Mucosa of rectum (tissue), 2 donors: ENCODE results near the gene CCDC15.
"Not testable (repeated sequence)": the region's sequence is repeated elsewhere in the genome, so short reads cannot be mapped to it uniquely, and the experiment has no call there.

Experiments
- H3K27ac ChIP-seq, 2 donors: one replicate each; pipeline ENCODE4 v1.7.0; 2013; ENCODE audit warnings: inconsistent platforms in 2 of 2, low read depth in 2 of 2, low read length in 2 of 2
- H3K27me3 ChIP-seq, 2 donors: one replicate each; pipeline ENCODE4 v1.7.0; 2013; ENCODE audit warnings: low read length in 2 of 2; ENCODE audit not compliant: control insufficient read depth in 2 of 2, insufficient read depth in 2 of 2
- H3K36me3 ChIP-seq, 2 donors: one replicate each; pipeline ENCODE4 v1.7.0; 2013; ENCODE audit warnings: low read length in 2 of 2; ENCODE audit not compliant: control insufficient read depth in 2 of 2, insufficient read depth in 2 of 2
- H3K4me1 ChIP-seq, 2 donors: one replicate each; pipeline ENCODE4 v1.7.0; 2013; ENCODE audit warnings: low read length in 2 of 2, mild to moderate bottlenecking in 1 of 2; ENCODE audit not compliant: control insufficient read depth in 2 of 2, insufficient read depth in 2 of 2
- H3K4me3 ChIP-seq, 2 donors: one replicate each; pipeline ENCODE4 v1.7.0; 2013; ENCODE audit warnings: low read length in 2 of 2
- H3K9ac ChIP-seq, 2 donors: one replicate each; pipeline ENCODE4 v1.7.0; 2013; ENCODE audit warnings: low read length in 2 of 2, low read depth in 1 of 2, mild to moderate bottlenecking in 1 of 2
- H3K9me3 ChIP-seq, 2 donors: one replicate each; pipeline ENCODE4 v1.7.0; 2013; ENCODE audit warnings: low read length in 2 of 2; ENCODE audit not compliant: control insufficient read depth in 2 of 2
- donor health status: healthy.
- donor health status: Normal muscosa, but diverticular disease.

Gene CCDC15

GRCh38 chr11:125029431-125029830 lies 75.4 kb downstream of the CCDC15 start:
- H3K36me3 ChIP-seq, H3K9ac ChIP-seq, H3K4me3 ChIP-seq, H3K4me1 ChIP-seq, H3K27ac ChIP-seq, H3K27me3 ChIP-seq, H3K9me3 ChIP-seq: not testable (repeated sequence)

GRCh38 chr11:125036933-125037332 lies 82.9 kb downstream of the CCDC15 start:
- Histone ChIP-seq H3K4me3 (no peak overlapping the region), H3K27me3 (no peaks in the 10 kb centered on the region), H3K4me1 (no peaks in the 10 kb centered on the region), H3K9ac (no peak overlapping the region), H3K36me3 (no peaks in the 10 kb centered on the region), H3K9me3 (no peaks in the 10 kb centered on the region), H3K27ac (no peak overlapping the region)

GRCh38 chr11:125049164-125049792 lies 95.3 kb downstream of the CCDC15 start:
- Histone ChIP-seq H3K27me3 (no peaks in the 10 kb centered on the region), H3K4me1 (no peaks in the 10 kb centered on the region), H3K36me3 (no peaks in the 10 kb centered on the region), H3K9me3 (no peaks in the 10 kb centered on the region), H3K4me3 (no peak overlapping the region), H3K9ac (no peak overlapping the region), H3K27ac (no peak overlapping the region)

- Histone ChIP-seq H3K9me3 (no peaks in the 10 kb centered on the region), H3K27me3 (no peaks in the 10 kb centered on the region), H3K4me1 (no peaks in the 10 kb centered on the region), H3K9ac (no peak overlapping the region), H3K36me3 (no peaks in the 10 kb centered on the region), H3K27ac (no peak overlapping the region), H3K4me3 (no peak overlapping the region)
These were observed 98.0 kb downstream of the CCDC15 start for GRCh38 chr11:125052047-125052446.

- H3K9ac ChIP-seq, result no peak overlapping the region
- no peaks in the 10 kb centered on the region for H3K27me3 ChIP-seq
- no peaks in the 10 kb centered on the region for H3K36me3 ChIP-seq
These were observed 99.2 kb downstream of the CCDC15 start for GRCh38 chr11:125053167-125053566.

GRCh38 chr11:125055107-125055715 lies 101.2 kb downstream of the CCDC15 start:
- Histone ChIP-seq H3K27me3 (no peaks in the 10 kb centered on the region), H3K4me3 (no peak overlapping the region), H3K4me1 (no peaks in the 10 kb centered on the region), H3K9ac (no peak overlapping the region), H3K9me3 (no peaks in the 10 kb centered on the region), H3K36me3 (no peaks in the 10 kb centered on the region), H3K27ac (no peak overlapping the region)

More at GRCh38 chr11:125053167-125053566, 99.2 kb downstream of the CCDC15 start:
- Histone ChIP-seq H3K9me3 (no peaks in the 10 kb centered on the region), H3K4me3 (no peak overlapping the region), H3K27ac (no peak overlapping the region), H3K4me1 (no peaks in the 10 kb centered on the region)

- H3K27ac ChIP-seq, H3K9me3 ChIP-seq, H3K9ac ChIP-seq, H3K4me1 ChIP-seq, H3K27me3 ChIP-seq, H3K36me3 ChIP-seq, H3K4me3 ChIP-seq: not testable (repeated sequence)
These were observed 102.1 kb downstream of the CCDC15 start for GRCh38 chr11:125056111-125056510.

- no peak overlapping the region for H3K9ac ChIP-seq
- no peaks in the 10 kb centered on the region for H3K36me3 ChIP-seq
- no peaks in the 10 kb centered on the region for H3K4me1 ChIP-seq
These were observed 103.1 kb downstream of the CCDC15 start for GRCh38 chr11:125056931-125057692.

GRCh38 chr11:125057693-125058016 lies 103.7 kb downstream of the CCDC15 start:
- Histone ChIP-seq H3K36me3 (no peaks in the 10 kb centered on the region), H3K9ac (no peak overlapping the region), H3K4me1 (no peaks in the 10 kb centered on the region), H3K27ac (no peak overlapping the region), H3K4me3 (no peak overlapping the region), H3K27me3 (peaks cover 0 to 9% of the 10 kb centered on the region in 2 donors), H3K9me3 (no peaks in the 10 kb centered on the region)

More at GRCh38 chr11:125056931-125057692, 103.1 kb downstream of the CCDC15 start:
- Histone ChIP-seq H3K27ac (no peak overlapping the region), H3K27me3 (peaks cover 0 to 7% of the 10 kb centered on the region in 2 donors), H3K9me3 (no peaks in the 10 kb centered on the region), H3K4me3 (no peak overlapping the region)

GRCh38 chr11:125061281-125061680 lies 107.3 kb downstream of the CCDC15 start:
- H3K4me1 ChIP-seq, result peaks cover 5 to 7% of the 10 kb centered on the region in 2 donors
- H3K4me3 ChIP-seq, result no peak overlapping the region
- no peaks in the 10 kb centered on the region for H3K36me3 ChIP-seq
- no peak overlapping the region for H3K9ac ChIP-seq
- H3K9me3 ChIP-seq, result no peaks in the 10 kb centered on the region
- H3K27me3 ChIP-seq, result peaks cover 15 to 19% of the 10 kb centered on the region in 2 donors
- no peak overlapping the region for H3K27ac ChIP-seq
